CD8-positive, alpha-beta memory T cell (primary cell): ENCODE results near the gene ZNF724. TPM values are rescaled to one million over a fixed set of nuclear protein-coding genes. Genes with fewer than 3 reads are reported as not detected.
A peak's percentile ranks its signal among the peaks of the same experiment; 100 is the strongest.
"Not testable (repeated sequence)": the region's sequence is repeated elsewhere in the genome, so short reads cannot be mapped to it uniquely, and the experiment has no call there.

Source experiments
- CTCF ChIA-PET: fragments of 350-600 bp; sonication (Branson Sonifier 250); formaldehyde crosslinking; loops from one replicate; lab custom pipeline; 2021; ENCODE audit warnings: antibody characterized with exemption; lab: Charles Lee
- POLR2A ChIA-PET: fragments of 350-600 bp; sonication (Branson Sonifier 250); formaldehyde crosslinking; loops from one replicate; lab custom pipeline; 2021; ENCODE audit warnings: antibody characterized with exemption; lab: Charles Lee
- DNase-seq, 5 donors: peaks; one replicate each; pipeline versions ENCODE4 v3.0.0 to v3.0.0-alpha.2; 2020 to 2022; ENCODE audit warnings: mixed read lengths in 1 of 5
- H3K27ac ChIP-seq: one replicate; pipeline ENCODE4 v1.7.0; 2013; ENCODE audit warnings: low read depth, mild to moderate bottlenecking, low read length, moderate library complexity
- H3K27me3 ChIP-seq: 2 replicates; pipeline ENCODE4 v1.7.0; 2013; ENCODE audit warnings: low read length, mild to moderate bottlenecking; ENCODE audit not compliant: insufficient read depth, poor library complexity, severe bottlenecking
- H3K36me3 ChIP-seq: 2 replicates; pipeline ENCODE4 v1.7.0; 2013; ENCODE audit warnings: mild to moderate bottlenecking, low read length, moderate library complexity; ENCODE audit not compliant: insufficient read depth
- H3K4me1 ChIP-seq: 2 replicates; pipeline ENCODE4 v1.7.0; 2013; ENCODE audit warnings: mild to moderate bottlenecking, low read length, moderate library complexity; ENCODE audit not compliant: insufficient read depth
- H3K4me3 ChIP-seq: 2 replicates; pipeline ENCODE4 v1.7.0; 2013; ENCODE audit warnings: mild to moderate bottlenecking, low read length
- H3K9me3 ChIP-seq: 2 replicates; pipeline ENCODE4 v1.7.0; 2013; ENCODE audit warnings: mild to moderate bottlenecking, low read length
- H3K27ac Mint-ChIP-seq, 8 donors: one replicate each; pipeline ENCODE4 v1.8.0; 2020 to 2021; ENCODE audit warnings: mixed read lengths in 8 of 8, mild to moderate bottlenecking in 6 of 8, inconsistent platforms in 3 of 8, moderate library complexity in 3 of 8
- H3K27me3 Mint-ChIP-seq, 2 donors: one replicate each; pipeline ENCODE4 v1.8.0; 2020 to 2021; ENCODE audit warnings: mixed read lengths in 2 of 2, mild to moderate bottlenecking in 1 of 2, moderate library complexity in 1 of 2
- H3K36me3 Mint-ChIP-seq, 3 donors: one replicate each; pipeline ENCODE4 v1.8.0; 2020 to 2021; ENCODE audit warnings: mixed read lengths in 3 of 3, inconsistent platforms in 1 of 3, mild to moderate bottlenecking in 1 of 3
- H3K4me1 Mint-ChIP-seq, 3 donors: one replicate each; pipeline ENCODE4 v1.8.0; 2020 to 2021; ENCODE audit warnings: mixed read lengths in 3 of 3, inconsistent platforms in 1 of 3, mild to moderate bottlenecking in 1 of 3
- H3K4me3 Mint-ChIP-seq, 7 donors: one replicate each; pipeline ENCODE4 v1.8.0; 2020 to 2021; ENCODE audit warnings: mixed read lengths in 7 of 7, mild to moderate bottlenecking in 6 of 7, moderate library complexity in 4 of 7, inconsistent platforms in 2 of 7
- H3K9me3 Mint-ChIP-seq, 5 donors: one replicate each; pipeline ENCODE4 v1.8.0; 2020 to 2022; ENCODE audit warnings: mixed read lengths in 5 of 5, mild to moderate bottlenecking in 3 of 5, moderate library complexity in 2 of 5, inconsistent platforms in 1 of 5
- polyA plus RNA-seq: library from polyadenylated mRNA; unstranded; fragments of 300-500 nt; fragmentation: Illumina TruSeq; gene quantifications from one replicate; pipeline ENCODE4 v1.2.3, GENCODE V29; 2021
- total RNA-seq, 2 experiments: library from RNA; stranded (reverse); gene quantifications; one replicate each; pipeline ENCODE4 v1.2.3, GENCODE V29; 2021

The ZNF724 gene
- total RNA-seq (10 to 100 TPM; 10.7 to 11.3 TPM), polyA plus RNA-seq (0.85 TPM)

- peak within 1 kb of the TSS; percentile 68 to 98 (median 90) for H3K27ac Mint-ChIP-seq
- H3K4me3 Mint-ChIP-seq: peak within 1 kb of the TSS; percentile 95 to 98 (median 97)
- DNase-seq: peak; percentile 77 to 92 (median 86)
- peaks cover 8% of the 10 kb centered on the region for H3K4me1 ChIP-seq
- H3K9me3 Mint-ChIP-seq: no peaks in the 10 kb centered on the region
- no peaks in the 10 kb centered on the region for H3K9me3 ChIP-seq
- H3K27ac ChIP-seq: peak within 1 kb of the TSS; percentile 43
- no peaks in the 10 kb centered on the region for H3K27me3 Mint-ChIP-seq
- H3K4me3 ChIP-seq: peak within 1 kb of the TSS; percentile 96
- ChIA-PET CTCF (interaction anchor here (1.8 kb wide), 1 partner anchor 24 kb away, joined by 11 read pairs; no protein-coding TSS in a partner anchor), POLR2A (interaction anchor here (0.5 to 2.0 kb wide), 7 partner anchors 18 to 837 kb away, joined by 3 to 23 read pairs (median 4); partner anchors contain the start of genes ZNF254, ZNF675 and ZNF91)
- H3K36me3 ChIP-seq: no peaks in the 10 kb centered on the region
- H3K4me1 Mint-ChIP-seq: peaks cover 10 to 21% (median 19%) of the 10 kb centered on the region in 3 donors
- H3K36me3 Mint-ChIP-seq: peaks cover 0 to 10% (median 3%) of the 10 kb centered on the region in 3 donors
- no peaks in the 10 kb centered on the region for H3K27me3 ChIP-seq
Measured at GRCh38 chr19:23249911-23250649, at the start of gene ZNF724. ZNF724 (minus strand) TSS chr19:23250394; CDS start chr19:23250242, 152 bp downstream.

- CTCF ChIA-PET: no interaction called here
Measured at GRCh38 chr19:23294141-23294540, 43.9 kb upstream of the ZNF724 start.

GRCh38 chr19:23289966-23290365 lies 39.8 kb upstream of the ZNF724 start:
- H3K4me1 ChIP-seq, H3K27ac ChIP-seq, H3K4me3 ChIP-seq, H3K4me3 Mint-ChIP-seq, POLR2A ChIA-PET, H3K36me3 ChIP-seq, CTCF ChIA-PET, H3K9me3 Mint-ChIP-seq, H3K9me3 ChIP-seq, H3K4me1 Mint-ChIP-seq, H3K27me3 ChIP-seq, H3K36me3 Mint-ChIP-seq, H3K27me3 Mint-ChIP-seq, H3K27ac Mint-ChIP-seq: not testable (repeated sequence)
- peak in 1 of 5 donors; percentile 45 for DNase-seq

More at GRCh38 chr19:23294141-23294540, 43.9 kb upstream of the ZNF724 start:
- Histone ChIP-seq H3K36me3 (no peaks in the 10 kb centered on the region), H3K27me3 (no peaks in the 10 kb centered on the region), H3K4me3 (no peak overlapping the region), H3K9me3 (no peaks in the 10 kb centered on the region), H3K27ac (no peak overlapping the region), H3K4me1 (no peaks in the 10 kb centered on the region)
- Mint-ChIP-seq H3K27ac (no peak overlapping the region), H3K9me3 (peaks cover 0 to 5% (median 1%) of the 10 kb centered on the region in 5 donors), H3K27me3 (no peaks in the 10 kb centered on the region), H3K36me3 (no peaks in the 10 kb centered on the region), H3K4me3 (no peak overlapping the region), H3K4me1 (no peaks in the 10 kb centered on the region)
- DNase-seq: no peak
- POLR2A ChIA-PET: no interaction called here

- H3K27me3 ChIP-seq: no peaks in the 10 kb centered on the region
- no peak overlapping the region for H3K27ac ChIP-seq
- H3K36me3 ChIP-seq: no peaks in the 10 kb centered on the region
- Mint-ChIP-seq H3K27ac (no peak overlapping the region), H3K4me1 (peaks cover 6 to 10% (median 9%) of the 10 kb centered on the region in 3 donors), H3K36me3 (no peaks in the 10 kb centered on the region), H3K9me3 (peaks cover 0 to 9% (median 4%) of the 10 kb centered on the region in 5 donors), H3K27me3 (no peaks in the 10 kb centered on the region), H3K4me3 (no peak overlapping the region)
- H3K9me3 ChIP-seq: no peaks in the 10 kb centered on the region
- H3K4me3 ChIP-seq: no peak overlapping the region
- POLR2A ChIA-PET: no interaction called here
- CTCF ChIA-PET: no interaction called here
- no peaks in the 10 kb centered on the region for H3K4me1 ChIP-seq
- DNase-seq: no peak
Measured at GRCh38 chr19:23287620-23288019, 37.4 kb upstream of the ZNF724 start.

- no peaks in the 10 kb centered on the region for H3K9me3 ChIP-seq
- Mint-ChIP-seq H3K4me1 (peaks cover 10 to 17% (median 10%) of the 10 kb centered on the region in 3 donors), H3K9me3 (peaks cover 0 to 9% (median 4%) of the 10 kb centered on the region in 5 donors), H3K27ac (peak overlapping the region in 1 of 8 donors; percentile 26), H3K36me3 (no peaks in the 10 kb centered on the region), H3K4me3 (no peak overlapping the region), H3K27me3 (no peaks in the 10 kb centered on the region)
- ChIA-PET CTCF (no interaction called here), POLR2A (no interaction called here)
- DNase-seq: no peak
- H3K4me1 ChIP-seq: no peaks in the 10 kb centered on the region
- H3K27ac ChIP-seq: no peak overlapping the region
- no peaks in the 10 kb centered on the region for H3K36me3 ChIP-seq
- no peaks in the 10 kb centered on the region for H3K27me3 ChIP-seq
- H3K4me3 ChIP-seq: no peak overlapping the region
Measured at GRCh38 chr19:23286477-23286876, 36.3 kb upstream of the ZNF724 start.

GRCh38 chr19:23285948-23286347 lies 35.8 kb upstream of the ZNF724 start:
- CTCF ChIA-PET: no interaction called here
- Mint-ChIP-seq H3K4me1 (peaks cover 10 to 17% (median 10%) of the 10 kb centered on the region in 3 donors), H3K27ac (peak overlapping the region in 1 of 8 donors; percentile 2), H3K4me3 (no peak overlapping the region), H3K36me3 (no peaks in the 10 kb centered on the region), H3K9me3 (peaks cover 0 to 9% (median 4%) of the 10 kb centered on the region in 5 donors), H3K27me3 (no peaks in the 10 kb centered on the region)
- no peak overlapping the region for H3K27ac ChIP-seq
- H3K4me1 ChIP-seq: no peaks in the 10 kb centered on the region
- DNase-seq: no peak
- no peak overlapping the region for H3K4me3 ChIP-seq
- no peaks in the 10 kb centered on the region for H3K27me3 ChIP-seq
- no peaks in the 10 kb centered on the region for H3K36me3 ChIP-seq
- POLR2A ChIA-PET: no interaction called here
- no peaks in the 10 kb centered on the region for H3K9me3 ChIP-seq

- DNase-seq, H3K36me3 Mint-ChIP-seq, H3K27me3 Mint-ChIP-seq, H3K27ac Mint-ChIP-seq, H3K36me3 ChIP-seq, CTCF ChIA-PET, H3K9me3 Mint-ChIP-seq, H3K27ac ChIP-seq, H3K9me3 ChIP-seq, POLR2A ChIA-PET, H3K27me3 ChIP-seq, H3K4me1 ChIP-seq, H3K4me3 Mint-ChIP-seq, H3K4me3 ChIP-seq: not testable (repeated sequence)
- peaks cover 10 to 17% (median 10%) of the 10 kb centered on the region in 3 donors for H3K4me1 Mint-ChIP-seq
Measured at GRCh38 chr19:23285326-23285725, 35.1 kb upstream of the ZNF724 start.

GRCh38 chr19:23283925-23284324 lies 33.7 kb upstream of the ZNF724 start:
- Mint-ChIP-seq H3K27me3 (no peaks in the 10 kb centered on the region), H3K36me3 (no peaks in the 10 kb centered on the region), H3K4me3 (peak overlapping the region in 2 of 7 donors; percentile 17 to 47), H3K9me3 (peaks cover 0 to 9% (median 4%) of the 10 kb centered on the region in 5 donors), H3K27ac (peak overlapping the region in 2 of 8 donors; percentile 15 to 58), H3K4me1 (peaks cover 10 to 17% (median 10%) of the 10 kb centered on the region in 3 donors)
- H3K9me3 ChIP-seq: no peaks in the 10 kb centered on the region
- no peak overlapping the region for H3K4me3 ChIP-seq
- no peaks in the 10 kb centered on the region for H3K4me1 ChIP-seq
- POLR2A ChIA-PET: no interaction called here
- no peak overlapping the region for H3K27ac ChIP-seq
- CTCF ChIA-PET: interaction anchor here (2.1 kb wide), 1 partner anchor 10 kb away, joined by 6 read pairs; no protein-coding TSS in a partner anchor
- peak; percentile 45 to 71 (median 50) for DNase-seq
- H3K27me3 ChIP-seq: no peaks in the 10 kb centered on the region
- H3K36me3 ChIP-seq: no peaks in the 10 kb centered on the region
